ENCODE data around the gene AMH.

Gene AMH

GRCh38 chr19:2253106-2254063 lies 4.3 kb downstream of the AMH start:
- no peak overlapping the region; the same call in 1 of the 2 replicates for H3K4me3 ChIP-seq (ENCODE audit: low read depth, low read length)
- DNase-seq (ENCODE audit: low read depth), result peak; percentile 57
- peak; percentile 48 for TF ChIP-seq CTCF (IDR thresholded peaks at IDR 0.05; ENCODE audit: insufficient read depth, low read depth, low read length, missing control alignments)

- peak; percentile 8 for TF ChIP-seq CTCF (IDR thresholded peaks at IDR 0.05; ENCODE audit: insufficient read depth, low read depth, low read length, missing control alignments)
- DNase-seq (ENCODE audit: low read depth), result no peak
- no peak overlapping the region for H3K4me3 ChIP-seq (ENCODE audit: low read depth, low read length)
Observed at GRCh38 chr19:2254064-2254872, 5.1 kb downstream of the AMH start.

GRCh38 chr19:2255112-2255845 lies 6.2 kb downstream of the AMH start:
- no peak overlapping the region for H3K4me3 ChIP-seq (ENCODE audit: low read depth, low read length)
- TF ChIP-seq CTCF (IDR thresholded peaks at IDR 0.05; ENCODE audit: insufficient read depth, low read depth, low read length, missing control alignments), result no peak
- no peak for DNase-seq (ENCODE audit: low read depth)

GRCh38 chr19:2255982-2256685 lies 7.0 kb downstream of the AMH start, which contains the start of gene JSRP1:
TSS of gene JSRP1 (minus strand) at chr19:2256417. CDS start at chr19:2255314, 1,103 bp downstream.
- no peak within 1 kb of the TSS for H3K4me3 ChIP-seq (ENCODE audit: low read depth, low read length)
- no peak for TF ChIP-seq CTCF (IDR thresholded peaks at IDR 0.05; ENCODE audit: insufficient read depth, low read depth, low read length, missing control alignments)
- DNase-seq (ENCODE audit: low read depth), result no peak

GRCh38 chr19:2259336-2259735 lies 10.2 kb downstream of the AMH start:
- no peak for DNase-seq (ENCODE audit: low read depth)
- TF ChIP-seq CTCF (IDR thresholded peaks at IDR 0.05; ENCODE audit: insufficient read depth, low read depth, low read length, missing control alignments), result no peak
- no peak overlapping the region for H3K4me3 ChIP-seq (ENCODE audit: low read depth, low read length)

GRCh38 chr19:2260341-2260805 lies 11.2 kb downstream of the AMH start:
- H3K4me3 ChIP-seq (ENCODE audit: low read depth, low read length), result no peak overlapping the region
- peak; percentile 79 for DNase-seq (ENCODE audit: low read depth)
- no peak for TF ChIP-seq CTCF (IDR thresholded peaks at IDR 0.05; ENCODE audit: insufficient read depth, low read depth, low read length, missing control alignments)
